Peyer's patch (tissue), 4 donors: Measurements from ENCODE around the gene PLEKHG3. TPM values are rescaled to one million over a fixed set of nuclear protein-coding genes. Genes with fewer than 3 reads are reported as not detected.
"Not testable (repeated sequence)": the region's sequence is repeated elsewhere in the genome, so short reads cannot be mapped to it uniquely, and the experiment has no call there.

Source experiments
- DNase-seq, 3 donors: peaks; one replicate each; pipeline ENCODE4 v3.0.0-alpha.2; 2017 to 2019
- H3K27ac ChIP-seq, 4 donors: fragments of 200-600 bp; sonication (generic); one replicate each; pipeline ENCODE4 v1.5.1; 2016 to 2019
- H3K27me3 ChIP-seq, 2 donors: fragments of 200-600 bp; sonication (generic); one replicate each; pipeline ENCODE4 v1.5.1; 2019
- H3K36me3 ChIP-seq, 3 donors: fragments of 200-600 bp; sonication (generic); one replicate each; pipeline ENCODE4 v1.5.1; 2016 to 2019
- H3K4me1 ChIP-seq, 4 donors: fragments of 200-600 bp; sonication (generic); one replicate each; pipeline ENCODE4 v1.5.1; 2016 to 2019
- H3K4me3 ChIP-seq, 4 donors: fragments of 200-600 bp; sonication (generic); 1 replicate in 3 of 4; 2 replicates in 1 of 4; pipeline ENCODE4 v1.5.1; 2016 to 2019; ENCODE audit warnings: mild to moderate bottlenecking in 1 of 4
- H3K9me3 ChIP-seq, 4 donors: fragments of 200-600 bp; sonication (generic); one replicate each; pipeline ENCODE4 v1.5.1; 2016 to 2019; ENCODE audit warnings: mild to moderate bottlenecking in 1 of 4
- POLR2A ChIP-seq, 2 donors: fragments of 450-650 bp; IDR thresholded peaks; one replicate each; pipeline ENCODE4 v1.5.1; 2017; ENCODE audit warnings: antibody characterized with exemption in 2 of 2, mild to moderate bottlenecking in 2 of 2, moderate library complexity in 2 of 2
- total RNA-seq, 4 donors: library from RNA; depleted of rRNA; stranded (reverse); fragments of >200 nt; gene quantifications; one replicate each; pipeline ENCODE4 v1.1.0, GENCODE V29; 2016
- TF ChIP-seq, protein P1 (sequence below), 6 experiments: fragments of 450-650 bp in 4 of 6; fragments of 200-600 bp in 2 of 6; sonication (generic) in 1 of 6; IDR thresholded peaks; one replicate each; pipeline ENCODE4 v1.5.1; 2017 to 2019; ENCODE audit warnings: antibody characterized with exemption in 6 of 6, mild to moderate bottlenecking in 3 of 6, moderate library complexity in 1 of 6

Gene PLEKHG3
- total RNA-seq: 10 to 100 TPM; 18.2 to 45.5 (median 31.5) TPM

- peak in 2 of 3 donors; percentile 82 to 89 for DNase-seq
- Histone ChIP-seq H3K27ac (peak within 1 kb of the TSS; percentile 74 to 87 (median 78)), H3K27me3 (no peaks in the 10 kb centered on the region), H3K9me3 (no peaks in the 10 kb centered on the region), H3K4me3 (peak within 1 kb of the TSS; percentile 49 to 95 (median 60)), H3K4me1 (peaks cover 6 to 57% (median 10%) of the 10 kb centered on the region in 4 donors), H3K36me3 (no peaks in the 10 kb centered on the region)
- TF ChIP-seq, protein P1, sequence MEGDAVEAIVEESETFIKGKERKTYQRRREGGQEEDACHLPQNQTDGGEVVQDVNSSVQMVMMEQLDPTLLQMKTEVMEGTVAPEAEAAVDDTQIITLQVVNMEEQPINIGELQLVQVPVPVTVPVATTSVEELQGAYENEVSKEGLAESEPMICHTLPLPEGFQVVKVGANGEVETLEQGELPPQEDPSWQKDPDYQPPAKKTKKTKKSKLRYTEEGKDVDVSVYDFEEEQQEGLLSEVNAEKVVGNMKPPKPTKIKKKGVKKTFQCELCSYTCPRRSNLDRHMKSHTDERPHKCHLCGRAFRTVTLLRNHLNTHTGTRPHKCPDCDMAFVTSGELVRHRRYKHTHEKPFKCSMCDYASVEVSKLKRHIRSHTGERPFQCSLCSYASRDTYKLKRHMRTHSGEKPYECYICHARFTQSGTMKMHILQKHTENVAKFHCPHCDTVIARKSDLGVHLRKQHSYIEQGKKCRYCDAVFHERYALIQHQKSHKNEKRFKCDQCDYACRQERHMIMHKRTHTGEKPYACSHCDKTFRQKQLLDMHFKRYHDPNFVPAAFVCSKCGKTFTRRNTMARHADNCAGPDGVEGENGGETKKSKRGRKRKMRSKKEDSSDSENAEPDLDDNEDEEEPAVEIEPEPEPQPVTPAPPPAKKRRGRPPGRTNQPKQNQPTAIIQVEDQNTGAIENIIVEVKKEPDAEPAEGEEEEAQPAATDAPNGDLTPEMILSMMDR (IDR thresholded peaks at IDR 0.05): no peak
- TF ChIP-seq POLR2A (IDR thresholded peaks at IDR 0.05): peak; percentile 56 to 64
Observed at GRCh38 chr14:64704143-64704742, at the start of gene PLEKHG3. TSS of gene PLEKHG3 (plus strand) at chr14:64704424. CDS start at chr14:64727632, 23,208 bp downstream.

- no peaks in the 10 kb centered on the region for H3K36me3 ChIP-seq
- H3K27ac ChIP-seq: peak overlapping the region in 2 of 4 donors; percentile 19 to 70
Observed at GRCh38 chr14:64654901-64655300, 49.3 kb upstream of the PLEKHG3 start.

DNA sequence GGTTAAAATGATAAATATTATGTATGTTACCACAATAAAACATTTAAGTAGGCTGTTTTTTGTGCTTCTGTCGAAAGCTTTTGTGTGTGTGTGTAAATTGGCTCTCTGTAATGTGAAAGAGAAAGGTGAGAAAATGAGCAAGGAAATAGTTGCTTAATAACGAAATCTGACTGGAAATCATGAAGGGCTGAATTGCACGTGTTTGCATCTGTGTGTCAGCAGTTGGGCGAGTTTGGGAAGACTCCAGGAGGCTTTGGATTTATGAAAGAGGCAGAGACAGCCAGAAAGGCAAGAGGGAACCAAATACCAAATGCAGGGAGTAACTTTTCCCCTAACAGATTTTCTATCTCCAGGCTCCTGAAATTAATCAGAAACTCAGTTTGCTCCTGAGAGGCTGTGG lies 47.2 kb upstream of the PLEKHG3 start:
- Histone ChIP-seq H3K36me3 (no peaks in the 10 kb centered on the region), H3K4me3 (no peak overlapping the region), H3K9me3 (no peaks in the 10 kb centered on the region), H3K27ac (peak overlapping the region in 1 of 4 donors; percentile 48), H3K4me1 (no peaks in the 10 kb centered on the region), H3K27me3 (no peaks in the 10 kb centered on the region)
- TF ChIP-seq POLR2A (IDR thresholded peaks at IDR 0.05): no peak
- TF ChIP-seq, protein P1 (IDR thresholded peaks at IDR 0.05): no peak
- no peak for DNase-seq

More at GRCh38 chr14:64654901-64655300, 49.3 kb upstream of the PLEKHG3 start:
- TF ChIP-seq, protein P1 (IDR thresholded peaks at IDR 0.05): no peak
- TF ChIP-seq POLR2A (IDR thresholded peaks at IDR 0.05): no peak
- no peak for DNase-seq
- no peaks in the 10 kb centered on the region for H3K27me3 ChIP-seq
- no peaks in the 10 kb centered on the region for H3K4me1 ChIP-seq
- no peak overlapping the region for H3K4me3 ChIP-seq
- no peaks in the 10 kb centered on the region for H3K9me3 ChIP-seq

- H3K4me1 ChIP-seq: no peaks in the 10 kb centered on the region
- TF ChIP-seq, protein P1 (IDR thresholded peaks at IDR 0.05): no peak
- TF ChIP-seq POLR2A (IDR thresholded peaks at IDR 0.05): no peak
- no peak overlapping the region for H3K27ac ChIP-seq
- H3K4me3 ChIP-seq: no peak overlapping the region
- H3K9me3 ChIP-seq: no peaks in the 10 kb centered on the region
- no peak for DNase-seq
- no peaks in the 10 kb centered on the region for H3K36me3 ChIP-seq
- no peaks in the 10 kb centered on the region for H3K27me3 ChIP-seq
Observed at GRCh38 chr14:64658201-64658600, 46.0 kb upstream of the PLEKHG3 start.

DNA sequence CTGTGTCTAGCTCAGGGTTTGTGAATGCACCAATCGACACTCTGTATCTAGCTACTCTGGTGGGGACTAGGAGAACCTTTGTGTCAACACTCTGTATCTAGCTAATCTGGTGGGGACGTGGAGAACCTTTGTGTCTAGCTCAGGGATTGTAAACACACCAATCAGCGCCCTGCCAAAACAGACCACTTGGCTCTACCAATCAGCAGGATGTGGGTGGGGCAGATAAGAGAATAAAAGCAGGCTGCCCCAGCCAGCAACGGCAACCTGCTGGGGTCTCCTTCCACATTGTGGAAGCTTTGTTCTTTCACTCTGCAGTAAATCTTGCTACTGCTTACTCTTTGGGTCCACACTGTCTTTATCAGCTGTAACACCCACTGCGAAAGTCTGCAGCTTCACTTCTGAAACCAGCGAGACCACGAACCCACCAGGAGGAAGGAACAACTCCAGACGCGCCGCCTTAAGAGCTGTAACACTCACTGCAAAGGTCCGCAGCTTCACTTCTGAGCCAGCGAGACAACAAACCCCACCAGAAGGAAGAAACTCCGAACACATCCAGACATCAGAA lies 45.4 kb upstream of the PLEKHG3 start:
- not testable (repeated sequence) for H3K36me3 ChIP-seq, DNase-seq, H3K4me3 ChIP-seq, H3K9me3 ChIP-seq, H3K27me3 ChIP-seq, H3K27ac ChIP-seq, H3K4me1 ChIP-seq

DNA sequence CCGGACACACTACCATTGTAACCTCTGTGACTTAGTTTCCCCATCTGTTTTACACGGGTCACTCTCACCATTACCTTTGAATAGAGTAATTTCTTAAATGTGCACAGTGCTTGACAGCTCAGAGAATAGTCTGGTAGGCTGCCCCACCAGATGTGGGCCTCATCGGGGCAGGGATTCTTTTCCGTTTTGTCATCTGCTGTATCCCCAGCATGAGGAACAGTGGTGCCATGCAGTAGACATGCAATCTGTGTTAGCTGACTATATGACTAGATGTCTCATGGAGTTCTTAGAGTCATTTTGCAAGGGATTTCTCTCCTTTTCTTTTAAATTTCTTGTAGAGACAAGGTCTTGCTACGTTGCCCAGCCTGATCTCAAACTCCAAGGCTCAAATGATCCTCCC lies 44.9 kb upstream of the PLEKHG3 start:
- no peaks in the 10 kb centered on the region for H3K36me3 ChIP-seq
- DNase-seq: no peak
- no peak overlapping the region for H3K4me3 ChIP-seq
- H3K9me3 ChIP-seq: no peaks in the 10 kb centered on the region
- no peaks in the 10 kb centered on the region for H3K4me1 ChIP-seq
- TF ChIP-seq, protein P1 (IDR thresholded peaks at IDR 0.05): no peak
- TF ChIP-seq POLR2A (IDR thresholded peaks at IDR 0.05): no peak
- no peaks in the 10 kb centered on the region for H3K27me3 ChIP-seq
- H3K27ac ChIP-seq: no peak overlapping the region
